Immature natural killer cell (primary cell): ENCODE data around the gene WDFY2. TPM values are rescaled to one million over a fixed set of nuclear protein-coding genes. Genes with fewer than 3 reads are reported as not detected.

Source experiments
- DNase-seq, 3 donors: peaks; one replicate each; pipeline ENCODE4 v3.0.0; 2022; ENCODE audit warnings: mixed read lengths in 1 of 3
- H3K27ac Mint-ChIP-seq, 6 donors: one replicate each; pipeline ENCODE4 v1.8.0; 2020; ENCODE audit warnings: mixed read lengths in 6 of 6, mild to moderate bottlenecking in 5 of 6, inconsistent platforms in 4 of 6, moderate library complexity in 3 of 6
- H3K27me3 Mint-ChIP-seq, 3 donors: one replicate each; pipeline ENCODE4 v1.8.0; 2020 to 2021; ENCODE audit warnings: low read depth in 3 of 3, mild to moderate bottlenecking in 3 of 3, mixed read lengths in 3 of 3, moderate library complexity in 3 of 3, inconsistent platforms in 1 of 3
- H3K36me3 Mint-ChIP-seq, 3 donors: one replicate each; pipeline ENCODE4 v1.8.0; 2020; ENCODE audit warnings: mixed read lengths in 3 of 3, inconsistent platforms in 2 of 3, mild to moderate bottlenecking in 2 of 3
- H3K4me1 Mint-ChIP-seq, 2 donors: one replicate each; pipeline ENCODE4 v1.8.0; 2020; ENCODE audit warnings: inconsistent platforms in 2 of 2, mild to moderate bottlenecking in 2 of 2, mixed read lengths in 2 of 2, moderate library complexity in 1 of 2
- H3K4me3 Mint-ChIP-seq, 5 donors: one replicate each; pipeline ENCODE4 v1.8.0; 2020; ENCODE audit warnings: mild to moderate bottlenecking in 5 of 5, mixed read lengths in 5 of 5, inconsistent platforms in 3 of 5, moderate library complexity in 3 of 5
- H3K9me3 Mint-ChIP-seq, 6 donors: one replicate each; pipeline ENCODE4 v1.8.0; 2020; ENCODE audit warnings: mild to moderate bottlenecking in 6 of 6, mixed read lengths in 6 of 6, inconsistent platforms in 4 of 6, moderate library complexity in 3 of 6
- polyA plus RNA-seq, 3 donors: library from polyadenylated mRNA; unstranded; fragments of 300-500 nt; fragmentation: Illumina TruSeq; gene quantifications; one replicate each; pipeline ENCODE4 v1.2.3, GENCODE V29; 2021

The WDFY2 gene
- polyA plus RNA-seq, 3 donors from 2014 or later = 1.6 to 4.6 (median 3.0) TPM

DNA sequence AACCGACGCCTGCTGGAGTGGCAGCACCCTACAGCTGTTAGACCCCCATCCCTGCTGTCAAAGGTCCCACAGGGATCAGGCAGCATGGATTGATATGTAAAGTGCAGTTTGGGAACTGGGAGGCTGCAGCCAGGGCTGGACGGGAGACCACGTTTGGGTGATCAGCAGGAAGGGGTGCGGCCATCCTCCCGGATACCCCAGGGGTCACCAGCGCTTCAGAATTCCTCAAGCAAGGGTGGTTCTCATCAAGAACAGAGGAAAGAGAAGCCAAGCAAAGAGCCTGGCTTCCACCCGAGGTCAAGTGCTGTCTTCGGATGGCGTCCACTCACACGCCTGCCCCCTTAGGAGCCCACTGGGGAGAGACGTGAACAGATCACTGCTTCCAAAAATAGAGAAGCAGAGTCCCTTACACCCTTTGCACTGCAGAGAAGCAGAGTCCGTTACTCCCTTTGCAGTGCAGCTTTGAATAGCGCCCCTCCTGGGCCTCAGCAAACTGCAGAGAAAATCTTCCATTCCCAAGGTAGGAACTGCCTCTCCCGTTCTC, 184.2 kb downstream of the WDFY2 start:
- peak overlapping the region in 1 of 6 donors; percentile 42 for H3K27ac Mint-ChIP-seq
- no peak overlapping the region for H3K4me3 Mint-ChIP-seq
- H3K27me3 Mint-ChIP-seq = peaks cover 0 to 2% (median 2%) of the 10 kb centered on the region in 3 donors
- H3K4me1 Mint-ChIP-seq = peaks cover 20 to 22% of the 10 kb centered on the region in 2 donors
- peaks cover 0 to 4% (median 0%) of the 10 kb centered on the region in 3 donors for H3K36me3 Mint-ChIP-seq
- H3K9me3 Mint-ChIP-seq = no peaks in the 10 kb centered on the region
- DNase-seq = no peak

DNA sequence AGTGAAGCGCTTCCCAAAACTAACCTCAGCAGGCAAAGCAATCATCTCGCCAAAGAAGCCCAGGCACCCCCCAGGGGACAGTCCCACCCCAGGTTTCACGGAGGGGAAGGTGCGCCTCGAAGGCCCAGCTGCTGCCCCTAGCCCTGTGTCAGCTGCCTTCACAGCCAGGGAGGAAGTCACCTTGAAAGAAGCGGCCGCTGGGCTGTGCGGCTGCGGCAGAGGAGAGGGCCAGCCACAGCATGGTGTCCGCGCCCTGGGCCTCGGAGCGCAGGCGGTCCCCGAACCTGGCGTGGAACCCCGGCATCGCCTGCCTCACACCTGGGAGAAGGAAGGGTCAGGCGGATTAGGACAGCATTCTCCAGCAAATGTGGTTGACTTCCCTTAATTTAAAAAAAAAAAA, 184.7 kb downstream of the WDFY2 start:
- Mint-ChIP-seq H3K4me1 (peaks cover 16 to 19% of the 10 kb centered on the region in 2 donors), H3K4me3 (no peak overlapping the region), H3K36me3 (peaks cover 0 to 4% (median 0%) of the 10 kb centered on the region in 3 donors), H3K27ac (no peak overlapping the region), H3K9me3 (no peaks in the 10 kb centered on the region), H3K27me3 (peaks cover 0 to 2% (median 2%) of the 10 kb centered on the region in 3 donors)
- DNase-seq = no peak

GRCh38 chr13:51769455-51770127, 185.3 kb downstream of the WDFY2 start:
- Mint-ChIP-seq H3K9me3 (no peaks in the 10 kb centered on the region), H3K27me3 (peaks cover 0 to 2% (median 0%) of the 10 kb centered on the region in 3 donors), H3K4me1 (peaks cover 10 to 12% of the 10 kb centered on the region in 2 donors), H3K36me3 (peaks cover 0 to 4% (median 0%) of the 10 kb centered on the region in 3 donors), H3K27ac (peak overlapping the region in 1 of 6 donors; percentile 55), H3K4me3 (no peak overlapping the region)
- DNase-seq = no peak

DNA sequence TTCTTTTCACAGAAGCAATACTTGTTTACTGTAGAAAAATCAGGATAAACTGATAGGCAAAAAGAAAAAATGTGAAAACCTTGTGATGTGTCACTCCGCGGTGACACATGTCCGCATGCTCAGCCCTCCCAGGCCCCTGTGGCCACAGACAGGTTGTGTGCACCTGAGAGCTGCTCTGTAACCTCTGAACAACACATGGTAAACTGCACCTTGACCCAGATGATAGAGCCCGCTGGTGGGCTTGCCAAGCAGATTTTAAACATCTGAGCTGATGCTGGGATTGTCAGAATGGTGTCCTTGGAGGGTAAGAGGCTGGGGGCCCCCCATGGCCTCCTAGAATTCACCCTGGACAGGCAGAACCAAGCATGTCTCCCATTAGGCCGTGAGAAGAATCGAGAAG, 185.9 kb downstream of the WDFY2 start:
- Mint-ChIP-seq H3K27ac (peak overlapping the region in 1 of 6 donors; percentile 11), H3K27me3 (peaks cover 0 to 2% (median 0%) of the 10 kb centered on the region in 3 donors), H3K4me1 (peaks cover 4 to 7% of the 10 kb centered on the region in 2 donors), H3K9me3 (no peaks in the 10 kb centered on the region), H3K36me3 (peaks cover 0 to 4% (median 0%) of the 10 kb centered on the region in 3 donors), H3K4me3 (no peak overlapping the region)
- no peak for DNase-seq

DNA sequence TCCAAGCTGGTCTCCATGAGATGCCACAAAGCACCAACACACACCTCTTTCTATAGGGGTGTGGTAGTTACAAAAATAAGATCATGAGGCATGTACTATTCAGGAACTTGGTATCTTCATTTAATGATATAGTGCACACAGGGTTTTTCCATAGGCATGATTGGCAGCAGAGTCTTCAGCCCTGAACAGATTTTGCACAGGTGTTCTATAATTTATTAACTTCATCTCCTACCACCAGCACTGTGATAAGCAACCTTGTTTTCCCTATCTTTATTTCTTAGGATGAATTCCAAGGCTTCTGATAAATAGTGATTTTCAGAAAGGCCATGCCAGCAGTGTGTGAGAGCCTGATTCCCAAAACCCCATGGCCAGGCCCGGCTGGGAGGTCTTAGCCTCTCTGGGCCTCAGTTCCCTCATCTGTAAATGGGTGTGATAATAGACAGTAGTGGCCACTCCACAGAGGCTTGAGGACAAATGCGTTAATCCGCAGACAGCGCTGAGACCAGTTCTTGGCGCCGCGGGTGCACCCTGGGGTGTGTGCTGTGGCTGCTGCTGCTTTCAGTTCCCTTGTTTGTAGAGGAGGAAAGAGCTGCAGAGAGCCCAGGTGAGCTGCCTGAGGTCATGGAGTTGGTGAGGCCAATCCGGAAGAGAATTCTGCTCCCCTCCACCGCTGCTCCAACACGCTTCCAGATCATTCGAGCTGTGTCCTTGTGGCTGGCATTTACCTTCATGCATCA, 186.6 kb downstream of the WDFY2 start:
- Mint-ChIP-seq H3K4me3 (no peak overlapping the region), H3K27ac (peak overlapping the region in 1 of 6 donors; percentile 11), H3K27me3 (peaks cover 0 to 2% (median 0%) of the 10 kb centered on the region in 3 donors), H3K4me1 (no peaks in the 10 kb centered on the region), H3K36me3 (peaks cover 0 to 4% (median 0%) of the 10 kb centered on the region in 3 donors), H3K9me3 (no peaks in the 10 kb centered on the region)
- DNase-seq = no peak

DNA sequence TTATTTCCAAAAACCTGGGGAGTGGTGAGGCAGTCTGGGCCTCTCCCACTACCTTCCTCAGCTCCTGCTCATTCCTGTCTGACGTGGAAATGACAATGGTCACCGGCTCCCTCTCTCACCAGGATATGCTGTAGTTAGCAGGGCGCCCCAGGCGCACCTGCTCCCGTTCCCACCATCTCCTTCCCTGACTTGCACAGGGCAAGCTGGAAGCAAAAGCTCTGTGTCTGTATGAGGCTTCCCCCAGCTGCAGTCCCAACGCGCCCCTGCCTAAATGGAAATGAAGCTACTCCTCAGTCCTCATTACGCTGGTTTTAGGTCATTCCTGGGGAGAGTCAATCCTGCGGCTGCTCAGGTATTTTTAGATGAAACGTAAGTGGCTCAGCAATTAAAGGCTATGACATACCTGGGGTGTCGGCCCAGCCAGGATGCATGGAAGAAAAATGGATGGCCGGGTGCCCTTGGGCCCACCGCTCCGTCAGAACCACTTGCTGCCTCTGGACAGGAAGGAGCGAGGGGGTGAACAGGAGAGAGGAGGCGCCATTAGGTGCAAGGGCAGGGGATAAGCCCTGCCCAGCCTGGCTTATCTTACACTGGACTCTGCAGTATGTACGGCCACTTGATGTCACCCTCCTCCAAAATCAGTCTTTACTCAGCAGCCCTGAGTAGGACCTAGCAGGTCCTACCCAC, 187.3 kb downstream of the WDFY2 start:
- peak overlapping the region in 1 of 5 donors; percentile 2 for H3K4me3 Mint-ChIP-seq
- peak overlapping the region in 3 of 6 donors; percentile 21 to 55 (median 30) for H3K27ac Mint-ChIP-seq
- no peak for DNase-seq
- no peaks in the 10 kb centered on the region for H3K4me1 Mint-ChIP-seq
- no peaks in the 10 kb centered on the region for H3K9me3 Mint-ChIP-seq
- H3K27me3 Mint-ChIP-seq = peaks cover 0 to 5% (median 2%) of the 10 kb centered on the region in 3 donors
- H3K36me3 Mint-ChIP-seq = peaks cover 0 to 4% (median 0%) of the 10 kb centered on the region in 3 donors

GRCh38 chr13:51772105-51772455, 187.8 kb downstream of the WDFY2 start:
- DNase-seq = no peak
- no peak overlapping the region for H3K4me3 Mint-ChIP-seq
- H3K9me3 Mint-ChIP-seq = no peaks in the 10 kb centered on the region
- H3K36me3 Mint-ChIP-seq = peaks cover 0 to 4% (median 0%) of the 10 kb centered on the region in 3 donors
- no peaks in the 10 kb centered on the region for H3K4me1 Mint-ChIP-seq
- no peak overlapping the region for H3K27ac Mint-ChIP-seq
- H3K27me3 Mint-ChIP-seq = peaks cover 0 to 5% (median 5%) of the 10 kb centered on the region in 3 donors

DNA sequence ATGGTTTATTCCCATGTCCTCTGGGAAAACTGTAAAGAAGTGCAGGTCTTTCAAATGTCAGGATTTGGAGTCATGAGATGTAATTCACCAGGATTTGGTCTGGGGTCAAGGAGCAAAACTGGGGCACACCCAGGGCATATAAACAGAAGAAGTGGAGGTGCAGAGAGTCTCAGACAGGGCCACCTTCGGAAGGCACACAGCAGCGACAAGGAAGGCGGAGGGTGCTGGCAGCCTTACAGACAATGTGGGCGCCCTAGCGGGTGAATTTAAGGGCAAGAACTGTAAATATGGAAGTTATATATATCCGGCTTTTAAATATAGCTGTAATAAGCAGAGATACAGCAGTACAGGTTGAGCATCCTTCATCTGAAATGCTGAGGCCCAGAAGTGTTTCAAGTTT, 188.5 kb downstream of the WDFY2 start:
- Mint-ChIP-seq H3K36me3 (peaks cover 0 to 4% (median 0%) of the 10 kb centered on the region in 3 donors), H3K9me3 (no peaks in the 10 kb centered on the region), H3K27me3 (peaks cover 3 to 5% (median 5%) of the 10 kb centered on the region in 3 donors), H3K4me1 (peaks cover under 1 to 4% of the 10 kb centered on the region in 2 donors), H3K27ac (no peak overlapping the region), H3K4me3 (no peak overlapping the region)
- no peak for DNase-seq

DNA sequence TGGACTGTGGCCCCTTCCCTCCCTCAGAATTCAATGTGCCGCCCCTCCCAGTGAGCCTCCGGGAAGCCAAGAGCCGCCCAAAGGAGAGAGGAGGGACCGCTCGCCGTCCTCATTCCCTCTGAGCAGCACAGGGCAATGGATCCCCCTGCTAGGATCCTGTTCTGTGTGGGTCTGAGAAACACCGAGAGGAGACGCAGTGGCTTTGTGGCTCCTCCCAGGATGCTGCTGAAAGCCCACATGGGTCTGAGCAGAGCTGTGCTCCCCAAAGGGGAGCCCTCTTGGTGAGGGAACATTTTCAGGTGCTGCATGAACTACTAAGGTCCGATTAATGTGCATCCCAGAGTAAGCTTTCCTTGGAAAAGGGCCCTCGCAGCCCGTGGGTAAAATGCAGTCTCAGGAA, 189.3 kb downstream of the WDFY2 start:
- Mint-ChIP-seq H3K9me3 (no peaks in the 10 kb centered on the region), H3K4me3 (no peak overlapping the region), H3K36me3 (peaks cover 0 to 4% (median 0%) of the 10 kb centered on the region in 3 donors), H3K27me3 (peaks cover 5% of the 10 kb centered on the region in 3 donors), H3K27ac (no peak overlapping the region), H3K4me1 (peaks cover 4 to 11% of the 10 kb centered on the region in 2 donors)
- DNase-seq = no peak

DNA sequence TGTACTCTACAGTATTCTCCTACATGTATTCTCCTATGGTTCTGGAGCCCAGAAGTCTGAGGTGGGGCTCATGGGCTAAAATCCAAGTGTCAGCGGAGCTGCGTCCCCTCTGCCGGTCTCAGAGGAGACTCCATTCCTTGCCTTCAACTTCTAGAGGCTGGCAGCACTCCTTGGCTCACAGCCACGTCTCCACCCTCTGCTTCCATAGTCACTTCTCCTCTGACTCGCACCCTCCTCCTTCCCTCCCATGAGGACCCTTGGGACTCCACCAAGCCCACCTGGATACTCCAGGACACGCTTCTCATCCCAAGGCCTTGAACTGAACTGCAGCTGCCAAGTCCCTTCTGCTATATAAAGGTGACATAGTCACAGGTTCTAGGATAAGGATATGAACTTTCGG, 191.9 kb downstream of the WDFY2 start:
- Mint-ChIP-seq H3K4me1 (peaks cover 4 to 13% of the 10 kb centered on the region in 2 donors), H3K36me3 (peaks cover 0 to 7% (median 0%) of the 10 kb centered on the region in 3 donors), H3K9me3 (no peaks in the 10 kb centered on the region), H3K27me3 (peaks cover 5 to 8% (median 6%) of the 10 kb centered on the region in 3 donors), H3K27ac (no peak overlapping the region), H3K4me3 (no peak overlapping the region)
- DNase-seq = no peak

DNA sequence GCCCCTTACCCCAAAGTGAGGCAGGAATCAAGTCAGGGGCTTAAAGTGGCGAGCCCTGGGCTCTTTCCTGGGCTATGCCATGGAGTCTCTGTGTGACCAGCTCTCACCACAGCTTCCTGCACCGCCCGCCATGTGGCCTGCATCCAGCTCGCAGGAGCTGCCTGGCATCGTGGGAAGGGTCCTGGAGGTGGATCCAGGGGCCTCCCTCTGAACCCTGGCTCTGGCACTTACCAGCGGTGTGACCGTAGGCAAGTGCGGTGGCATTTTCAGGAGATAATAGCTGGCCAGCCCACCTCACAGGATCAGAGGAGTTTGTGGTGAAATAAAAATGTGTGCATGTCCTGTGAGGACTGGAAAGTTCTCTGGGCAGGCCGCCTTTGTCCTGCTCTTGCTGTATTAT, 193.7 kb downstream of the WDFY2 start:
- Mint-ChIP-seq H3K27me3 (peaks cover 5 to 8% (median 6%) of the 10 kb centered on the region in 3 donors), H3K27ac (peak overlapping the region in 2 of 6 donors; percentile 61 to 65), H3K9me3 (no peaks in the 10 kb centered on the region), H3K4me3 (no peak overlapping the region), H3K4me1 (peaks cover 4 to 13% of the 10 kb centered on the region in 2 donors), H3K36me3 (peaks cover 0 to 3% (median 0%) of the 10 kb centered on the region in 3 donors)
- DNase-seq = no peak

GRCh38 chr13:51778392-51778791, 194.1 kb downstream of the WDFY2 start:
- Mint-ChIP-seq H3K4me3 (no peak overlapping the region), H3K4me1 (peaks cover 4 to 13% of the 10 kb centered on the region in 2 donors), H3K27ac (peak overlapping the region in 2 of 6 donors; percentile 12 to 65), H3K27me3 (peaks cover 5 to 8% (median 7%) of the 10 kb centered on the region in 3 donors), H3K9me3 (no peaks in the 10 kb centered on the region), H3K36me3 (peaks cover 0 to 3% (median 0%) of the 10 kb centered on the region in 3 donors)
- DNase-seq = no peak

- Mint-ChIP-seq H3K4me1 (peaks cover 4 to 13% of the 10 kb centered on the region in 2 donors), H3K9me3 (no peaks in the 10 kb centered on the region), H3K27me3 (peaks cover 5 to 8% (median 7%) of the 10 kb centered on the region in 3 donors)
These were observed 195.8 kb downstream of the WDFY2 start for GRCh38 chr13:51780099-51780498.

More at GRCh38 chr13:51780099-51780498, 195.8 kb downstream of the WDFY2 start:
- DNase-seq = no peak
- Mint-ChIP-seq H3K36me3 (peaks cover 0 to 3% (median 0%) of the 10 kb centered on the region in 3 donors), H3K27ac (peak overlapping the region in 1 of 6 donors; percentile 28), H3K4me3 (no peak overlapping the region)
